NCI-H2081 (cell line): ENCODE measurements around the gene AKT3.

Source experiments
- DNase-seq, 2 experiments: peaks; one replicate each; lab custom pipeline; 2025; lab: John Stamatoyannopoulos, UW

AKT3 gene

GRCh38 chr1:243557866-243558265 lies 292.2 kb downstream of the AKT3 start:
- DNase-seq, result no peak

- DNase-seq, result peak in 1 of 2 experiments; percentile 30
Measured at GRCh38 chr1:243554686-243555085, 295.4 kb downstream of the AKT3 start.

GRCh38 chr1:243553090-243553489 lies 297.0 kb downstream of the AKT3 start:
- DNase-seq, result no peak

- DNase-seq, result no peak
Measured at GRCh38 chr1:243550276-243550675, 299.8 kb downstream of the AKT3 start.

GRCh38 chr1:243549791-243550190 lies 300.3 kb downstream of the AKT3 start:
- no peak for DNase-seq

GRCh38 chr1:243549108-243549507 lies 300.9 kb downstream of the AKT3 start:
- DNase-seq, result no peak

- DNase-seq, result no peak
Measured at GRCh38 chr1:243548516-243548915, 301.5 kb downstream of the AKT3 start.

- DNase-seq, result no peak
Measured at GRCh38 chr1:243547891-243548290, 302.2 kb downstream of the AKT3 start.

GRCh38 chr1:243546457-243546856 lies 303.6 kb downstream of the AKT3 start:
- DNase-seq, result no peak

- no peak for DNase-seq
Measured at GRCh38 chr1:243543501-243543900, 306.5 kb downstream of the AKT3 start.

GRCh38 chr1:243542739-243543415 lies 307.2 kb downstream of the AKT3 start:
- no peak for DNase-seq

- no peak for DNase-seq
Measured at GRCh38 chr1:243539636-243540035, 310.4 kb downstream of the AKT3 start.

GRCh38 chr1:243535014-243535413 lies 315.0 kb downstream of the AKT3 start:
- no peak for DNase-seq

- DNase-seq, result no peak
Measured at GRCh38 chr1:243529512-243529911, 320.5 kb downstream of the AKT3 start.

GRCh38 chr1:243528459-243529121 lies 321.5 kb downstream of the AKT3 start:
- no peak for DNase-seq

GRCh38 chr1:243526180-243526579 lies 323.9 kb downstream of the AKT3 start:
- DNase-seq, result no peak

- peak in 1 of 2 experiments; percentile 35 for DNase-seq
Measured at GRCh38 chr1:243525085-243525487, 325.0 kb downstream of the AKT3 start.

- no peak for DNase-seq
Measured at GRCh38 chr1:243523766-243524165, 326.3 kb downstream of the AKT3 start.

GRCh38 chr1:243520831-243521230 lies 329.2 kb downstream of the AKT3 start:
- DNase-seq, result no peak

- DNase-seq, result no peak
Measured at GRCh38 chr1:243514927-243515326, 335.1 kb downstream of the AKT3 start.

- no peak for DNase-seq
Measured at GRCh38 chr1:243513726-243514491, 336.1 kb downstream of the AKT3 start.

- DNase-seq, result no peak
Measured at GRCh38 chr1:243510928-243511327, 339.1 kb downstream of the AKT3 start.

GRCh38 chr1:243508943-243509342 lies 341.1 kb downstream of the AKT3 start:
- DNase-seq, result no peak
